HL-60 (cell line): ENCODE measurements around the gene LRGUK.

Source experiments
- DNase-seq, 2 experiments: peaks; one replicate each; pipeline ENCODE4 v3.0.0-alpha.2; 2010 to 2020; ENCODE audit warnings: low read depth in 1 of 2, low spot score in 1 of 2
- H3K27ac ChIP-seq: fragments of 250-450 bp; sonication (Bioruptor Pico); replicated peaks from 2 replicates; pipeline ENCODE4 v1.5.1; 2020; ENCODE audit warnings: mild to moderate bottlenecking, moderate library complexity
- H3K27me3 ChIP-seq: fragments of 250-450 bp; sonication (Bioruptor Pico); 2 replicates; pipeline ENCODE4 v1.5.1; 2021; ENCODE audit warnings: mild to moderate bottlenecking, moderate library complexity; ENCODE audit not compliant: insufficient read depth, poor library complexity, severe bottlenecking
- H3K4me3 ChIP-seq: replicated peaks from 2 replicates; pipeline ENCODE4 v1.5.1; 2011; ENCODE audit warnings: mild to moderate bottlenecking, control low read depth, low read length; ENCODE audit not compliant: insufficient read depth
- CTCF ChIP-seq: IDR thresholded peaks from one replicate; pipeline ENCODE4 v1.5.1; 2011; ENCODE audit warnings: low read length, control low read depth, inconsistent platforms; ENCODE audit not compliant: insufficient read depth
- GABPA ChIP-seq: IDR thresholded peaks from 2 replicates; pipeline ENCODE4 v1.6.1; 2012; ENCODE audit warnings: low read depth
- POLR2AphosphoS5 ChIP-seq: IDR thresholded peaks from 2 replicates; pipeline ENCODE4 v1.6.1; 2012; ENCODE audit warnings: low read depth
- REST ChIP-seq: IDR thresholded peaks from 2 replicates; pipeline ENCODE4 v1.6.1; 2012; ENCODE audit warnings: low read depth; ENCODE audit not compliant: insufficient replicate concordance
- SPI1 ChIP-seq: IDR thresholded peaks from 2 replicates; pipeline ENCODE4 v1.6.1; 2012; ENCODE audit warnings: low read depth, mild to moderate bottlenecking, borderline replicate concordance

Gene LRGUK

GRCh38 chr7:134155206-134155605 lies 28.1 kb downstream of the LRGUK start:
- Histone ChIP-seq H3K27me3 (no peaks in the 10 kb centered on the region), H3K27ac (no peak overlapping the region), H3K4me3 (no peak overlapping the region)
- DNase-seq: no peak
- TF ChIP-seq SPI1 (no peak), POLR2AphosphoS5 (no peak), GABPA (no peak), CTCF (no peak), REST (no peak)

GRCh38 chr7:134155871-134156270 lies 28.7 kb downstream of the LRGUK start:
- DNase-seq: no peak
- TF ChIP-seq REST (no peak), GABPA (no peak), POLR2AphosphoS5 (no peak), CTCF (no peak), SPI1 (no peak)
- no peak overlapping the region for H3K27ac ChIP-seq
- H3K27me3 ChIP-seq: no peaks in the 10 kb centered on the region
- H3K4me3 ChIP-seq: no peak overlapping the region

- no peak for TF ChIP-seq REST
- H3K27ac ChIP-seq: no peak overlapping the region
- no peak for DNase-seq
- no peaks in the 10 kb centered on the region for H3K27me3 ChIP-seq
- H3K4me3 ChIP-seq: no peak overlapping the region
These were observed 38.1 kb downstream of the LRGUK start for GRCh38 chr7:134165252-134165651.

GRCh38 chr7:134167250-134167649 lies 40.1 kb downstream of the LRGUK start:
- H3K27me3 ChIP-seq: no peaks in the 10 kb centered on the region
- TF ChIP-seq GABPA (no peak), SPI1 (no peak), CTCF (no peak), REST (no peak), POLR2AphosphoS5 (no peak)
- no peak overlapping the region for H3K27ac ChIP-seq

More at GRCh38 chr7:134167250-134167649, 40.1 kb downstream of the LRGUK start:
- no peak for DNase-seq
- no peak overlapping the region for H3K4me3 ChIP-seq
